CD14-positive monocyte (primary cell): ENCODE data around the gene KCNN4. TPM values are rescaled to one million over a fixed set of nuclear protein-coding genes. Genes with fewer than 3 reads are reported as not detected.

ENCODE experiments used
- DNase-seq, 3 donors: peaks; one replicate each; pipeline ENCODE4 v3.0.0-alpha.2; 2011 to 2022
- H2AFZ ChIP-seq: 2 replicates; pipeline ENCODE4 v1.6.0; 2012; ENCODE audit warnings: mild to moderate bottlenecking, low read depth, low read length, inconsistent platforms; ENCODE audit not compliant: insufficient read depth, poor library complexity, severe bottlenecking
- H3K27ac ChIP-seq, 2 donors: 1 replicate in 1 of 2; 2 replicates in 1 of 2; pipeline ENCODE4 v1.5.1; 2012 to 2013; ENCODE audit warnings: low read length in 2 of 2, control low read depth in 1 of 2, inconsistent platforms in 1 of 2, low read depth in 1 of 2, mild to moderate bottlenecking in 1 of 2
- H3K27me3 ChIP-seq, 2 donors: one replicate each; pipeline versions ENCODE4 v1.6.0 to v1.6.1; 2011 to 2013; ENCODE audit warnings: low read length in 2 of 2; ENCODE audit not compliant: control insufficient read depth in 2 of 2, insufficient read depth in 2 of 2
- H3K36me3 ChIP-seq, 2 donors: replicated peaks in 1 of 2; 1 replicate in 1 of 2; 2 replicates in 1 of 2; pipeline versions ENCODE4 v1.5.1 to v1.6.1; 2012 to 2013; ENCODE audit warnings: low read length in 2 of 2, control low read depth in 1 of 2, inconsistent platforms in 1 of 2, mild to moderate bottlenecking in 1 of 2; ENCODE audit not compliant: insufficient read depth in 2 of 2, control insufficient read depth in 1 of 2
- H3K4me1 ChIP-seq, 2 donors: 1 replicate in 1 of 2; 2 replicates in 1 of 2; pipeline versions ENCODE4 v1.5.1 to v1.6.1; 2012 to 2013; ENCODE audit warnings: low read length in 2 of 2, control low read depth in 1 of 2, inconsistent platforms in 1 of 2, mild to moderate bottlenecking in 1 of 2, moderate library complexity in 1 of 2; ENCODE audit not compliant: insufficient read depth in 2 of 2, control insufficient read depth in 1 of 2
- H3K4me2 ChIP-seq: replicated peaks from 2 replicates; pipeline ENCODE3; 2012; ENCODE audit warnings: low read length, moderate library complexity, mild to moderate bottlenecking; ENCODE audit not compliant: poor library complexity, severe bottlenecking; ENCODE audit errors: extremely low read depth
- H3K4me3 ChIP-seq, 3 experiments: fragments of 200-600 bp in 1 of 3; sonication (generic) in 1 of 3; replicated peaks in 1 of 3; 1 replicate in 2 of 3; 2 replicates in 1 of 3; pipeline ENCODE4 v1.5.1; 2011 to 2013; ENCODE audit warnings: low read length in 3 of 3, mild to moderate bottlenecking in 3 of 3, control low read depth in 2 of 3, low read depth in 2 of 3, inconsistent platforms in 1 of 3, moderate library complexity in 1 of 3
- H3K79me2 ChIP-seq: 2 replicates; pipeline ENCODE4 v1.6.0; 2012; ENCODE audit warnings: mild to moderate bottlenecking, control low read depth, inconsistent platforms, low read length, moderate library complexity; ENCODE audit not compliant: insufficient read depth
- H3K9ac ChIP-seq: 2 replicates; pipeline ENCODE4 v1.6.0; 2017; ENCODE audit warnings: low read length, mild to moderate bottlenecking; ENCODE audit not compliant: insufficient read depth, poor library complexity, severe bottlenecking
- H3K9me3 ChIP-seq, 2 donors: replicated peaks in 1 of 2; 1 replicate in 1 of 2; 2 replicates in 1 of 2; pipeline versions ENCODE4 v1.5.1 to v1.6.1; 2012 to 2013; ENCODE audit warnings: low read length in 2 of 2, control low read depth in 1 of 2; ENCODE audit not compliant: control insufficient read depth in 1 of 2, insufficient read depth in 1 of 2
- H4K20me1 ChIP-seq: 2 replicates; pipeline ENCODE4 v1.6.0; 2012; ENCODE audit warnings: mild to moderate bottlenecking, low read length, control low read depth, moderate library complexity; ENCODE audit not compliant: insufficient read depth
- H3K27ac Mint-ChIP-seq, 7 donors: one replicate each; pipeline ENCODE4 v1.8.0; 2020; ENCODE audit warnings: mild to moderate bottlenecking in 7 of 7, mixed read lengths in 7 of 7, moderate library complexity in 6 of 7, inconsistent platforms in 2 of 7
- H3K27me3 Mint-ChIP-seq, 3 donors: one replicate each; pipeline ENCODE4 v1.8.0; 2021 to 2022; ENCODE audit warnings: low read depth in 3 of 3, mild to moderate bottlenecking in 3 of 3, mixed read lengths in 3 of 3, moderate library complexity in 3 of 3, inconsistent platforms in 1 of 3
- H3K36me3 Mint-ChIP-seq, 2 donors: one replicate each; pipeline ENCODE4 v1.8.0; 2020; ENCODE audit warnings: mixed read lengths in 2 of 2, inconsistent platforms in 1 of 2, mild to moderate bottlenecking in 1 of 2
- H3K4me1 Mint-ChIP-seq: one replicate; pipeline ENCODE4 v1.8.0; 2020; ENCODE audit warnings: mild to moderate bottlenecking, mixed read lengths
- H3K4me3 Mint-ChIP-seq, 2 donors: one replicate each; pipeline ENCODE4 v1.8.0; 2020; ENCODE audit warnings: mild to moderate bottlenecking in 2 of 2, mixed read lengths in 2 of 2, moderate library complexity in 1 of 2
- H3K9me3 Mint-ChIP-seq, 7 donors: one replicate each; pipeline ENCODE4 v1.8.0; 2020 to 2022; ENCODE audit warnings: mixed read lengths in 7 of 7, mild to moderate bottlenecking in 6 of 7, moderate library complexity in 6 of 7, inconsistent platforms in 2 of 7
- CTCF ChIP-seq: fragments of 200-600 bp; IDR thresholded peaks from one replicate; pipeline ENCODE4 v1.8.0; 2022; ENCODE audit warnings: antibody characterized with exemption, mild to moderate bottlenecking
- WGBS: methylation state at CpG from one replicate; pipeline ENCODE4 v1.1.5; 2013; ENCODE audit warnings: missing lambda C conversion rate; ENCODE audit not compliant: insufficient coverage; 5-methylcytosine and 5-hydroxymethylcytosine counted together
- intact Hi-C, 2 donors: fragments of 100-400 bp; cut with micrococcal nuclease; formaldehyde crosslinking; loops; one replicate each; pipeline versions ENCODE4 v1.15.0 to v1.15.1; 2023
- polyA plus RNA-seq, 3 donors: library from polyadenylated mRNA; depleted of rRNA in 1 of 3; unstranded in 2 of 3; stranded (reverse) in 1 of 3; fragments of 300-500 nt in 2 of 3; fragments of >200 nt in 1 of 3; fragmentation: Illumina TruSeq in 2 of 3; gene quantifications; 1 replicate in 2 of 3; 2 replicates in 1 of 3; pipeline ENCODE4 v1.2.3, GENCODE V29; 2012 to 2021

The KCNN4 gene
- polyA plus RNA-seq, 3 donors = 12.9 to 70.4 (median 17.1) TPM

DNA sequence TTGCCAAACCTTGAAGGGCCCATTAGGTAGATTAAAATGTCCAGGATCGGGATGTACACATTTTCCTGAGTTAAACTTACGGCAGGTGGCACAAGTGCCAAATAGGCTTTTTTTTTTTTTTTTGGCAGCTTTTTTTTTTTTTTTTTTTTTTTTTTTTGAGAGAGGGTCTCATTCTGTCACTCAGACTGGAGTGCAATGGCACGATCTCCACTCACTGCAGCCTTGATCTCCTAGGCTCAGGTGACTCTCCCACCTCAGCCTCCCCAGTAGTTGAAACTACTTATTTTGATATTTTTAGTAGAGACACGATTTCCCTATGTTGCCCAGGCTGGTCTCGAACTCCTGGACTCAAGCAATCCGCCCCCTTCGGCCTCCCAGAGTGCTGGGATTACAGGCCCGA lies 55.9 kb downstream of the KCNN4 start:
- H2AFZ ChIP-seq = no peak overlapping the region
- no peaks in the 10 kb centered on the region for H3K9me3 ChIP-seq
- peak overlapping the region in 1 of 2 donors; percentile 20 for H3K4me3 Mint-ChIP-seq
- H3K27me3 ChIP-seq = no peaks in the 10 kb centered on the region
- peaks cover 14 to 20% (median 15%) of the 10 kb centered on the region in 3 donors for H3K27me3 Mint-ChIP-seq
- intact Hi-C loops = no loop called here
- peak overlapping the region in 2 of 7 donors; percentile 12 to 74 for H3K27ac Mint-ChIP-seq
- H3K79me2 ChIP-seq = no peaks in the 10 kb centered on the region
- no peak overlapping the region for H3K4me3 ChIP-seq
- no peak for DNase-seq
- no peaks in the 10 kb centered on the region for H4K20me1 ChIP-seq
- peaks cover 0 to 3% (median 0%) of the 10 kb centered on the region in 7 donors for H3K9me3 Mint-ChIP-seq
- H3K4me1 ChIP-seq = peaks cover 30 to 35% of the 10 kb centered on the region in 2 donors
- no peak overlapping the region for H3K4me2 ChIP-seq
- H3K36me3 Mint-ChIP-seq = peaks cover 21 to 23% of the 10 kb centered on the region in 2 donors
- peaks cover 35% of the 10 kb centered on the region for H3K4me1 Mint-ChIP-seq
- H3K9ac ChIP-seq = no peak overlapping the region
- TF ChIP-seq CTCF = no peak
- peaks cover 17 to 23% of the 10 kb centered on the region in 2 donors for H3K36me3 ChIP-seq
- no peak overlapping the region for H3K27ac ChIP-seq
- 76% methylated on average over 4 of the region's 8 CpGs for WGBS

- Histone ChIP-seq H3K79me2 (no peaks in the 10 kb centered on the region), H3K4me2 (no peak overlapping the region), H3K4me3 (no peak overlapping the region), H3K4me1 (peaks cover 30 to 35% of the 10 kb centered on the region in 2 donors), H3K36me3 (peaks cover 4 to 9% of the 10 kb centered on the region in 2 donors), H2AFZ (no peak overlapping the region), H3K9me3 (no peaks in the 10 kb centered on the region), H3K27me3 (no peaks in the 10 kb centered on the region), H3K27ac (no peak overlapping the region), H4K20me1 (no peaks in the 10 kb centered on the region), H3K9ac (no peak overlapping the region)
- peak in 2 of 3 donors; percentile 21 to 24 for DNase-seq
- peaks cover 15 to 20% (median 18%) of the 10 kb centered on the region in 3 donors for H3K27me3 Mint-ChIP-seq
- H3K4me3 Mint-ChIP-seq = peak overlapping the region in 1 of 2 donors; percentile 42
- peaks cover 8 to 10% of the 10 kb centered on the region in 2 donors for H3K36me3 Mint-ChIP-seq
- intact Hi-C loops = no loop called here
- peak; percentile 71 for TF ChIP-seq CTCF
- 100% methylated on average over 1 of the region's 8 CpGs for WGBS
- H3K9me3 Mint-ChIP-seq = peaks cover 0 to 2% (median 0%) of the 10 kb centered on the region in 7 donors
- H3K27ac Mint-ChIP-seq = peak overlapping the region in 2 of 7 donors; percentile 43 to 54
- H3K4me1 Mint-ChIP-seq = peaks cover 35% of the 10 kb centered on the region
These were observed 57.2 kb downstream of the KCNN4 start for GRCh38 chr19:43723588-43723987.
